SK-N-MC (cell line): ENCODE measurements around the gene WDR31.

Experiments used
- EZH2 ChIP-seq: fragments of 200-600 bp; sonication (generic); IDR thresholded peaks from one replicate; pipeline ENCODE4 v1.6.1; 2017; ENCODE audit warnings: antibody characterized with exemption
- FOXP2 ChIP-seq: optimal IDR thresholded peaks from 2 replicates; pipeline ENCODE3; 2011; ENCODE audit warnings: mild to moderate bottlenecking, moderate library complexity; ENCODE audit not compliant: insufficient read depth; ENCODE audit errors: extremely low read length, control extremely low read depth
- POLR2AphosphoS5 ChIP-seq: IDR thresholded peaks from 2 replicates; pipeline ENCODE4 v1.6.1; 2012; ENCODE audit warnings: mild to moderate bottlenecking, low read depth, low read length, borderline replicate concordance

- TF ChIP-seq POLR2AphosphoS5 (no peak), EZH2 (no peak), FOXP2 (no peak)
These were observed 70.2 kb downstream of the WDR31 start for GRCh38 chr9:113269871-113270270.
